Stimulated activated CD8-positive, alpha-beta memory T cell treated with anti-CD3 and anti-CD28 coated beads, Interleukin-4, amount 100 ng/mL, for 24 hours (primary cell): ENCODE data around the gene CCDC142.

Experiments used
- DNase-seq: peaks from one replicate; pipeline ENCODE4 v3.0.0-alpha.2; 2020; ENCODE audit warnings: low read depth

CCDC142 gene

GRCh38 chr2:74441690-74442482, 40.9 kb downstream of the CCDC142 start, which contains the start of gene RTKN:
TSS of gene RTKN (minus strand) at chr2:74441937. CDS start at chr2:74441816, 121 bp downstream.
- no peak for DNase-seq

GRCh38 chr2:74441170-74441689, 41.6 kb downstream of the CCDC142 start:
- DNase-seq = no peak

- DNase-seq = peak; percentile 38
Observed at GRCh38 chr2:74440378-74441169, 42.2 kb downstream of the CCDC142 start.

GRCh38 chr2:74439803-74440377, 42.9 kb downstream of the CCDC142 start:
- no peak for DNase-seq

GRCh38 chr2:74439373-74439772, 43.4 kb downstream of the CCDC142 start:
- DNase-seq = no peak

GRCh38 chr2:74438248-74438647, 44.5 kb downstream of the CCDC142 start:
- no peak for DNase-seq

GRCh38 chr2:74436848-74437695, 45.7 kb downstream of the CCDC142 start:
- no peak for DNase-seq

GRCh38 chr2:74436111-74436805, 46.5 kb downstream of the CCDC142 start:
- no peak for DNase-seq

- no peak for DNase-seq
Observed at GRCh38 chr2:74430502-74430901, 52.3 kb downstream of the CCDC142 start.

- no peak for DNase-seq
Observed at GRCh38 chr2:74429487-74430451, 53.0 kb downstream of the CCDC142 start.

- no peak for DNase-seq
Observed at GRCh38 chr2:74428675-74429074, 54.1 kb downstream of the CCDC142 start.

- no peak for DNase-seq
Observed at GRCh38 chr2:74427551-74427950, 55.2 kb downstream of the CCDC142 start.

GRCh38 chr2:74426181-74426758, 56.5 kb downstream of the CCDC142 start:
- DNase-seq = no peak

GRCh38 chr2:74425523-74425922, 57.3 kb downstream of the CCDC142 start:
- no peak for DNase-seq

GRCh38 chr2:74424995-74425406, 57.8 kb downstream of the CCDC142 start:
- DNase-seq = no peak

- no peak for DNase-seq
Observed at GRCh38 chr2:74424139-74424992, 58.4 kb downstream of the CCDC142 start.
